Measurements from ENCODE around the gene FHL3. TPM values are rescaled to one million over a fixed set of nuclear protein-coding genes. Genes with fewer than 3 reads are reported as not detected.
"Not testable (repeated sequence)": the region's sequence is repeated elsewhere in the genome, so short reads cannot be mapped to it uniquely, and the experiment has no call there.

Gene FHL3
- polyA plus RNA-seq, 2 donors: 8.3 to 13.7 TPM

DNA sequence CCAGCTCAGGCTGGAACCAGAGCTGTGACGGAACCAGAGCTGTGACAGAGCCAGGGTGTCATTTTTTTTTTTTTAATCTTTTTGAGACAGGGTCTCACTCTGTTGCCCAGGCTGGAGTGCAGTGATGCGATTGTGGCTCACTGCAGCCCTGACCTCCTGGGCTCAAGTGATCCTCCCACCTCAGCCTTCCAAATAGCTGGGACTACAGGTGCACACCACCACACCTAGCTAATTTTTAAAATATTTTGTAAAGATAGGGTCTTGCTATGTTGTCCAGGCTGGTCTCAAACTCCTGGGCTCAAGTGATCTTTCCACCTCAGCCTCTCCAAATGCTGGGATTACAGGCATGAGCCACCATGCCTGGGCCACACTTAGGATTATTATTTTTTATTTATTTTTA is 27.7 kb upstream of the FHL3 start:
- not testable (repeated sequence) for H3K36me3 ChIP-seq (ENCODE audit: control insufficient read depth in 2 of 2, insufficient read depth in 2 of 2, low read length in 1 of 2); H3K27me3 ChIP-seq (ENCODE audit: control insufficient read depth in 1 of 2, insufficient read depth in 2 of 2, low read length in 2 of 2); H3K27ac ChIP-seq (ENCODE audit: low read depth in 2 of 2, low read length in 1 of 2); H3K9me3 ChIP-seq (ENCODE audit: control insufficient read depth in 2 of 2, insufficient read depth in 1 of 2, low read depth in 1 of 2, low read length in 1 of 2); H3K4me3 ChIP-seq (ENCODE audit: low read depth in 1 of 2, low read length in 2 of 2)
- H3K4me1 ChIP-seq (ENCODE audit: control insufficient read depth in 2 of 2, insufficient read depth in 2 of 2, low read length in 1 of 2): peaks cover 14 to 27% of the 10 kb centered on the region in 2 donors
- WGBS, 2 donors: 90 to 98% methylated on average over 2 of the region's 2 CpGs

DNA sequence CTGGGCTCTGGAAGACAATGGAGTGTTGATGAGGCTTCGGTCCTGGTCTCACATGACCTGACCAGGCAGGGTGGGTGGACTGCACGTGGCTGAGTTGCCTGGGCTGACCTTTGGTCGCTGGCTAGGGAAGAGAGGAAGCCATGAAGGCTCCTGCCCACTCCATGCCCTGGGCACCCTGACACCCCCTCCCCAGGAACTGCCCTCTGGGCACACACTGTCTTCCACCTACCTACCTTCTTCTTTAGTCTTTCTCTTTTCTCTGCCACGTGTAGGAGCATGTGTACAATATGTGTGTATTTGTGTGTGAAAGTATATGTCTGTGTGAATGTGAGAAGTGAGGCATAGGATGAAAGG is 26.2 kb upstream of the FHL3 start:
- H3K27ac ChIP-seq (ENCODE audit: low read depth in 2 of 2, low read length in 1 of 2): no peak overlapping the region
- no peaks in the 10 kb centered on the region for H3K9me3 ChIP-seq (ENCODE audit: control insufficient read depth in 2 of 2, insufficient read depth in 1 of 2, low read depth in 1 of 2, low read length in 1 of 2)
- no peaks in the 10 kb centered on the region for H3K27me3 ChIP-seq (ENCODE audit: control insufficient read depth in 1 of 2, insufficient read depth in 2 of 2, low read length in 2 of 2)
- no peaks in the 10 kb centered on the region for H3K36me3 ChIP-seq (ENCODE audit: control insufficient read depth in 2 of 2, insufficient read depth in 2 of 2, low read length in 1 of 2)
- 60 to 66% methylated on average over 4 of the region's 4 CpGs for WGBS, 2 donors
- H3K4me3 ChIP-seq (ENCODE audit: low read depth in 1 of 2, low read length in 2 of 2): no peak overlapping the region
- peaks cover 14 to 29% of the 10 kb centered on the region in 2 donors for H3K4me1 ChIP-seq (ENCODE audit: control insufficient read depth in 2 of 2, insufficient read depth in 2 of 2, low read length in 1 of 2)

DNA sequence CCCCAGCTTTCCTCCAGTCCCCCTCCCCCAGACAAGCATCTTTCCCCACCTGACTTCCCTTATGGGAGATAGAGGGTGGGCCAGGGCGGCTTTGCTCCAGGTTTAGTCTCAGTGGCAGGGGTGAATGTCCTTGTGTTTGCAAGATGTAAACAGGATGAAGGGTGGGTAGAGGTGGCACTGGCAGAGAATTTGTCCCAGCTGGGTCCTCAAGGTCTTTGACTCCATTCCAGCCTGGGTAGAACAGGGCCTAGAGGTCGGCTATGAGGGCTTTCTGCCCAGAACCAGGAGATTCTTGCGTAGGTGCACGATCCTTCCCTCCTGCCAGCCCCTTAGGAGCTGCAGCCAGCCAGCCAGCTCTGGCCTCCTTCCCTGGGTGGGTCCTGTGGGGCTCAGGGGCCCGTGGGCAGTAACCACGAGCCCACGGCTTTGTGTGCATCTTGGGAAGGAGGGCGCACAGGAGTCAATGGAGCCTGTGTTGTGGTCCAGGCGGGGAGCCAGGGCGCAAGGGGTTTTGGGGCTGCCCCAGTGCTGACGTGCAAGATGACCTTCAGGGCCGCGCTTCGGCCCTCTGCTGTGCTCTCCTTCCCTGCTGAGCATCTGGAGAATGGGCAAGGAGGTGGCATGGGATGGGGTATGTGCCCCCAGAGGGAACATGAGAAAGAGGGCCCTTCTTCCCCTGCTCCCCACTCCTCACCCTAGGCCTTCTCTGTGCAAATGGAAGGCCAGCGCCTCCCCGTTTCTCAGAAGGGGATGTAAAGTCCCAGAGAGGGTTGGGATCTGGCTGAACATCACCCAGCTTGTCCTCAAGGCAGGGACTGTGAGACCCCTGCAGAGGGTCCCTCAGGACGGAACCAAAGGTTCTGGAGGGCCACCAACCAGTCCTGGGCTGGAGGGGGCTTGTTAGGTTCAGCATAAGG is 25.5 kb upstream of the FHL3 start:
- Histone ChIP-seq H3K9me3 (ENCODE audit: control insufficient read depth in 2 of 2, insufficient read depth in 1 of 2, low read depth in 1 of 2, low read length in 1 of 2) (no peaks in the 10 kb centered on the region), H3K4me3 (ENCODE audit: low read depth in 1 of 2, low read length in 2 of 2) (no peak overlapping the region), H3K27ac (ENCODE audit: low read depth in 2 of 2, low read length in 1 of 2) (peak overlapping the region in 1 of 2 donors; percentile 90), H3K36me3 (ENCODE audit: control insufficient read depth in 2 of 2, insufficient read depth in 2 of 2, low read length in 1 of 2) (no peaks in the 10 kb centered on the region), H3K4me1 (ENCODE audit: control insufficient read depth in 2 of 2, insufficient read depth in 2 of 2, low read length in 1 of 2) (peaks cover 14 to 29% of the 10 kb centered on the region in 2 donors), H3K27me3 (ENCODE audit: control insufficient read depth in 1 of 2, insufficient read depth in 2 of 2, low read length in 2 of 2) (no peaks in the 10 kb centered on the region)
- WGBS, 2 donors: 61 to 67% methylated on average over 17 of the region's 17 CpGs

- Histone ChIP-seq H3K27me3 (ENCODE audit: control insufficient read depth in 1 of 2, insufficient read depth in 2 of 2, low read length in 2 of 2) (no peaks in the 10 kb centered on the region), H3K9me3 (ENCODE audit: control insufficient read depth in 2 of 2, insufficient read depth in 1 of 2, low read depth in 1 of 2, low read length in 1 of 2) (no peaks in the 10 kb centered on the region), H3K4me1 (ENCODE audit: control insufficient read depth in 2 of 2, insufficient read depth in 2 of 2, low read length in 1 of 2) (peaks cover 14 to 34% of the 10 kb centered on the region in 2 donors), H3K36me3 (ENCODE audit: control insufficient read depth in 2 of 2, insufficient read depth in 2 of 2, low read length in 1 of 2) (peaks cover 3 to 4% of the 10 kb centered on the region in 2 donors), H3K27ac (ENCODE audit: low read depth in 2 of 2, low read length in 1 of 2) (peak overlapping the region; percentile 20 to 90), H3K4me3 (ENCODE audit: low read depth in 1 of 2, low read length in 2 of 2) (no peak overlapping the region)
- WGBS, 2 donors: 10 to 14% methylated on average over 12 of the region's 12 CpGs
These were observed 24.6 kb upstream of the FHL3 start for GRCh38 chr1:38029685-38030511.

- H3K36me3 ChIP-seq (ENCODE audit: control insufficient read depth in 2 of 2, insufficient read depth in 2 of 2, low read length in 1 of 2): peaks cover 3 to 4% of the 10 kb centered on the region in 2 donors
- H3K27ac ChIP-seq (ENCODE audit: low read depth in 2 of 2, low read length in 1 of 2): peak overlapping the region; percentile 90 to 91
- WGBS, 2 donors: 22 to 26% methylated on average over 23 of the region's 23 CpGs
- H3K4me3 ChIP-seq (ENCODE audit: low read depth in 1 of 2, low read length in 2 of 2): no peak overlapping the region
- H3K27me3 ChIP-seq (ENCODE audit: control insufficient read depth in 1 of 2, insufficient read depth in 2 of 2, low read length in 2 of 2): no peaks in the 10 kb centered on the region
- H3K4me1 ChIP-seq (ENCODE audit: control insufficient read depth in 2 of 2, insufficient read depth in 2 of 2, low read length in 1 of 2): peaks cover 14 to 35% of the 10 kb centered on the region in 2 donors
- no peaks in the 10 kb centered on the region for H3K9me3 ChIP-seq (ENCODE audit: control insufficient read depth in 2 of 2, insufficient read depth in 1 of 2, low read depth in 1 of 2, low read length in 1 of 2)
These were observed 23.9 kb upstream of the FHL3 start for GRCh38 chr1:38029081-38029681.

GRCh38 chr1:38028671-38029070 is 23.4 kb upstream of the FHL3 start:
- Histone ChIP-seq H3K27me3 (ENCODE audit: control insufficient read depth in 1 of 2, insufficient read depth in 2 of 2, low read length in 2 of 2) (no peaks in the 10 kb centered on the region), H3K36me3 (ENCODE audit: control insufficient read depth in 2 of 2, insufficient read depth in 2 of 2, low read length in 1 of 2) (peaks cover 3 to 4% of the 10 kb centered on the region in 2 donors), H3K4me1 (ENCODE audit: control insufficient read depth in 2 of 2, insufficient read depth in 2 of 2, low read length in 1 of 2) (peaks cover 14 to 35% of the 10 kb centered on the region in 2 donors), H3K27ac (ENCODE audit: low read depth in 2 of 2, low read length in 1 of 2) (peak overlapping the region; percentile 90 to 91), H3K4me3 (ENCODE audit: low read depth in 1 of 2, low read length in 2 of 2) (no peak overlapping the region), H3K9me3 (ENCODE audit: control insufficient read depth in 2 of 2, insufficient read depth in 1 of 2, low read depth in 1 of 2, low read length in 1 of 2) (no peaks in the 10 kb centered on the region)
- 54 to 70% methylated on average over 2 of the region's 2 CpGs for WGBS, 2 donors

DNA sequence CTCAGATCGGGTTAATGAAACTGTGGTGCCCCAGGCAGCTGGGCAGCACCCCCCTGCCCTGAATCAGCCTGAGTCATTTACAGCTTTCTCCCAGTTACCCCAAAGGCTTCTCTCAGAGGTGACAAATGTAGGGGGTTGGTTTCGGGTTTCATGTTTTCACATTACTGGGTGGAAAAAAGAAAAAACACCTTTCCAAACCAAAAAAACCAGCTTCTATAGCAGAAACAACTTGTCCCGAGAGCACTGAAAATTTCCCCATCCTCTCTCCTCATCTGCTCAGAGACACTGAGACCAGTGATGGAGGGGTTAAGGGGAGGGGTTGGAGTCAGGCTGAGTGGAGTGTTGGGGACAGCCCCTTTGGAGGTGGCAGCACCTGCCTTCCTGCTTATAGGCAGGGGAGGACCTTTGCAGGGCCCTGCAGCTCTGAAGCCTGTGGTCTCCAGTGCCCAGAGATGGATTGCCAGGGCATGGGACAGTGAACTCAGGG is 22.8 kb upstream of the FHL3 start:
- peaks cover 14 to 35% of the 10 kb centered on the region in 2 donors for H3K4me1 ChIP-seq (ENCODE audit: control insufficient read depth in 2 of 2, insufficient read depth in 2 of 2, low read length in 1 of 2)
- H3K27me3 ChIP-seq (ENCODE audit: control insufficient read depth in 1 of 2, insufficient read depth in 2 of 2, low read length in 2 of 2): no peaks in the 10 kb centered on the region
- peaks cover 4% of the 10 kb centered on the region in 2 donors for H3K36me3 ChIP-seq (ENCODE audit: control insufficient read depth in 2 of 2, insufficient read depth in 2 of 2, low read length in 1 of 2)
- 35 to 39% methylated on average over 3 of the region's 3 CpGs for WGBS, 2 donors
- no peak overlapping the region for H3K4me3 ChIP-seq (ENCODE audit: low read depth in 1 of 2, low read length in 2 of 2)
- H3K27ac ChIP-seq (ENCODE audit: low read depth in 2 of 2, low read length in 1 of 2): peak overlapping the region; percentile 90 to 91
- no peaks in the 10 kb centered on the region for H3K9me3 ChIP-seq (ENCODE audit: control insufficient read depth in 2 of 2, insufficient read depth in 1 of 2, low read depth in 1 of 2, low read length in 1 of 2)

- Histone ChIP-seq H3K36me3 (ENCODE audit: control insufficient read depth in 2 of 2, insufficient read depth in 2 of 2, low read length in 1 of 2) (peaks cover 4 to 7% of the 10 kb centered on the region in 2 donors), H3K4me1 (ENCODE audit: control insufficient read depth in 2 of 2, insufficient read depth in 2 of 2, low read length in 1 of 2) (peaks cover 14 to 35% of the 10 kb centered on the region in 2 donors), H3K4me3 (ENCODE audit: low read depth in 1 of 2, low read length in 2 of 2) (no peak overlapping the region), H3K9me3 (ENCODE audit: control insufficient read depth in 2 of 2, insufficient read depth in 1 of 2, low read depth in 1 of 2, low read length in 1 of 2) (no peaks in the 10 kb centered on the region), H3K27ac (ENCODE audit: low read depth in 2 of 2, low read length in 1 of 2) (peak overlapping the region; percentile 90 to 91), H3K27me3 (ENCODE audit: control insufficient read depth in 1 of 2, insufficient read depth in 2 of 2, low read length in 2 of 2) (no peaks in the 10 kb centered on the region)
- 49 to 68% methylated on average over 18 to 19 of the region's 19 CpGs for WGBS, 2 donors
These were observed 22.1 kb upstream of the FHL3 start for GRCh38 chr1:38027201-38028104.

All from esophagus (tissue), 2 donors.